HEK293T (cell line): Measurements from ENCODE around the gene TTLL6.

Experiments used
- CTCF ChIA-PET: fragments of 350-600 bp; formaldehyde crosslinking; extraction: SDS; loops from one replicate; lab custom pipeline; 2021; ENCODE audit warnings: antibody characterized with exemption, inconsistent platforms; lab: Yijun Ruan, JAX
- POLR2A ChIA-PET: fragments of 350-600 bp; formaldehyde crosslinking; extraction: SDS; loops from one replicate; lab custom pipeline; 2020; ENCODE audit warnings: antibody characterized with exemption, inconsistent platforms; lab: Yijun Ruan, JAX
- DNase-seq: peaks from one replicate; pipeline ENCODE4 v3.0.0; 2012; ENCODE audit warnings: mixed read lengths; ENCODE audit errors: extremely low spot score
- ARNT ChIP-seq: fragments of 450-650 bp; IDR thresholded peaks from 2 replicates; pipeline ENCODE4 v1.6.1; 2017; ENCODE audit warnings: mild to moderate bottlenecking
- BHLHE40 ChIP-seq: fragments of 450-650 bp; IDR thresholded peaks from 2 replicates; pipeline ENCODE4 v1.6.1; 2016; ENCODE audit warnings: mild to moderate bottlenecking, moderate library complexity, borderline replicate concordance
- CTBP1 ChIP-seq: fragments of 450-650 bp; IDR thresholded peaks from 2 replicates; pipeline ENCODE4 v1.6.1; 2016; ENCODE audit warnings: borderline replicate concordance
- ELF4 ChIP-seq: fragments of 450-650 bp; IDR thresholded peaks from 2 replicates; pipeline ENCODE4 v1.6.1; 2017; ENCODE audit warnings: antibody characterized with exemption
- FOXA1 ChIP-seq: fragments of 450-650 bp; IDR thresholded peaks from 2 replicates; pipeline ENCODE4 v1.6.1; 2016; ENCODE audit warnings: mild to moderate bottlenecking
- FOXK2 ChIP-seq: fragments of 450-650 bp; IDR thresholded peaks from 2 replicates; pipeline ENCODE4 v1.6.1; 2016; ENCODE audit warnings: mild to moderate bottlenecking
- FOXM1 ChIP-seq: fragments of 450-650 bp; IDR thresholded peaks from 2 replicates; pipeline ENCODE4 v1.6.1; 2017; ENCODE audit warnings: mild to moderate bottlenecking, borderline replicate concordance
- HDGF ChIP-seq: fragments of 450-650 bp; IDR thresholded peaks from 2 replicates; pipeline ENCODE4 v1.6.1; 2017; ENCODE audit warnings: antibody characterized with exemption, borderline replicate concordance
- L3MBTL2 ChIP-seq: fragments of 450-650 bp; conservative IDR thresholded peaks from 2 replicates; pipeline ENCODE4 v1.6.1; 2016; ENCODE audit warnings: mild to moderate bottlenecking
- LEF1 ChIP-seq: fragments of 450-650 bp; IDR thresholded peaks from 2 replicates; pipeline ENCODE4 v1.6.1; 2017; ENCODE audit warnings: mild to moderate bottlenecking, borderline replicate concordance
- NFRKB ChIP-seq: fragments of 450-650 bp; IDR thresholded peaks from 2 replicates; pipeline ENCODE4 v1.6.1; 2016; ENCODE audit warnings: mild to moderate bottlenecking, moderate library complexity
- PKNOX1 ChIP-seq: fragments of 450-650 bp; IDR thresholded peaks from 2 replicates; pipeline ENCODE4 v1.6.1; 2016
- SP1 ChIP-seq: fragments of 450-650 bp; IDR thresholded peaks from 2 replicates; pipeline ENCODE4 v1.6.1; 2017
- SUZ12 ChIP-seq: fragments of 450-650 bp; IDR thresholded peaks from 2 replicates; pipeline ENCODE4 v1.6.1; 2016; ENCODE audit warnings: mild to moderate bottlenecking
- TARDBP ChIP-seq: fragments of 450-650 bp; IDR thresholded peaks from 2 replicates; pipeline ENCODE4 v1.6.1; 2016
- ZNF384 ChIP-seq: fragments of 450-650 bp; IDR thresholded peaks from 2 replicates; pipeline ENCODE4 v1.6.1; 2016

Gene TTLL6

GRCh38 chr17:48816438-48816773 is 623 bp downstream of the TTLL6 start:
- ChIA-PET CTCF (interaction anchor here (1.0 to 9.6 kb wide), 3 partner anchors 12 to 92 kb away, joined by 3 to 150 read pairs (median 18); no protein-coding TSS in a partner anchor), POLR2A (interaction anchor here (1.3 to 1.7 kb wide), 2 partner anchors 62 to 76 kb away, joined by 4 to 6 read pairs; partner anchors contain the start of gene ATP5MC1)
- DNase-seq, result no peak
- no peak for TF ChIP-seq FOXK2
- TF ChIP-seq LEF1, result no peak
- TF ChIP-seq ARNT, result no peak
- no peak for TF ChIP-seq SP1
- no peak for TF ChIP-seq BHLHE40
- no peak for TF ChIP-seq NFRKB
- no peak for TF ChIP-seq CTBP1

DNA sequence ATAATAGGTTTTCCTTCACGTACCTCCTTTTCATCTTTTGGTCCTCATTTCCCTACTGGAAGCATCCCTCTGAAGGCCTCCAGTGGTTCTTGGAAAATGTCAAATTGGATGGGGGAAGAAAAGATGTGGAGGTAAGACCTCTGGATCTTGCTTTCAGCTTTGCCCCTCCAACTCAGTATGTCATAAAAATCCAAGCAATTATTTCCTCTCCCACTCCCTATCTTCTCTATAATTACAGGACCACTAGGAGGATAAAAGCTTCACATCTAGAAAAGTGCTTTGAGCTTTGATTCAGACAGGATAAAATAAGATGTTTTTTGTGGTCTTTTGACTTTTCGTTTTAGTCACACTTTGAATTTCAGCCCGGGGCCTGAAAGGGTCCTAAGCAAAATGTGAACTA is 1.7 kb downstream of the TTLL6 start:
- ChIA-PET POLR2A (interaction anchor here (1.3 kb wide), 1 partner anchor 77 kb away, joined by 6 read pairs; the partner anchor contains the start of gene ATP5MC1), CTCF (interaction anchor here (1.0 to 9.6 kb wide), 6 partner anchors 11 to 143 kb away, joined by 3 to 150 read pairs (median 4); no protein-coding TSS in a partner anchor)
- TF ChIP-seq ARNT (no peak), PKNOX1 (no peak), FOXA1 (no peak), L3MBTL2 (no peak), SP1 (no peak), HDGF (no peak)
- no peak for DNase-seq

DNA sequence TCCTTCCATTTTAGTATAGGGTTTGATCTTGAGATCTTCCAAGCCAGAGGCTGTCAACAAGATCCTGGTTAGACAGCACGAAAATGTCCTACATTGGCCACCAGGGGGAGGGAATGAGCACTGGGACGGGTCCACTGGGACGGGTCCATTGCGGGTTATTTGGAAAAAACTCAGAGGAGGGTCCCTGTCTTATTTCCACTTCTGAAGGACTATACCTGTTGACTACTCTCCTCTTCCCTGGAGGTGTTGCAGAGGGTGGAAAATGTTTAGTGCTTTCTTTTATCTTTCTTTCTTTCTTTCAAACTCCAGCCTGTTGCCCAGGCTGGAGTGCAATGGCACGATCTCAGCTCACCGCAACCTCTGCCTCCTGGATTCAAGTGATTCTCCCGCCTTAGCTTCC is 2.5 kb downstream of the TTLL6 start:
- no peak for TF ChIP-seq TARDBP
- no peak for TF ChIP-seq ZNF384
- TF ChIP-seq FOXK2, result no peak
- TF ChIP-seq FOXM1, result no peak
- no peak for TF ChIP-seq SUZ12
- no peak for TF ChIP-seq ELF4
- TF ChIP-seq ARNT, result no peak
- no peak for TF ChIP-seq SP1
- TF ChIP-seq HDGF, result no peak
- no peak for TF ChIP-seq CTBP1
- no peak for TF ChIP-seq BHLHE40
- TF ChIP-seq NFRKB, result no peak
- TF ChIP-seq FOXA1, result no peak
- TF ChIP-seq PKNOX1, result no peak
- TF ChIP-seq L3MBTL2, result no peak
- TF ChIP-seq LEF1, result no peak
- ChIA-PET CTCF (interaction anchor here (0.6 to 9.6 kb wide), 8 partner anchors 10 to 160 kb away, joined by 3 to 150 read pairs (median 6); no protein-coding TSS in a partner anchor), POLR2A (no interaction called here)
- peak; percentile 83 for DNase-seq

DNA sequence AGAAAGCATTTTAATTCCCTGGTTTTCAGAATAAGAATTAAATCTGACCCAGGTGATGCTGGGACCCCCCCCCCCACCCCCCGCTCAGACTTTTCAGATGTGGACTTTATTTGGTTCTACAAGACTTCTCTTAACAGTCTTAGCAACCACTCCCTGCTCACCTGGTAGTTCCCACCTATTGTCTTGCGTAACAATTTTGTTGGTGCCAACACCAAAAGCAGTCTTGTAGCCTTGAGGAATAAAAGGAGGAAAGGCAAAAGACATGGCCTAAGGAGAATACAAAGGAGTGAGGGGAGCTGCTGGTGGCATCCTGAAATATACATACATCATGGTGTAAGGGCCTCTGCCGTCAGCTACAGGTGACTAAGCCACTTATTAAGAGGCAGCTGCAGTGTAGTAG is 5.0 kb downstream of the TTLL6 start:
- POLR2A ChIA-PET, result interaction anchor here (1.3 to 2.1 kb wide), 2 partner anchors 67 to 81 kb away, joined by 3 to 7 read pairs; partner anchors contain the start of gene ATP5MC1
- DNase-seq, result no peak
- TF ChIP-seq SUZ12, result no peak
- no peak for TF ChIP-seq ZNF384
- no peak for TF ChIP-seq LEF1
- TF ChIP-seq L3MBTL2, result no peak
- no peak for TF ChIP-seq NFRKB
- no peak for TF ChIP-seq PKNOX1
- TF ChIP-seq FOXK2, result no peak
- TF ChIP-seq TARDBP, result no peak
- TF ChIP-seq ELF4, result no peak
- TF ChIP-seq FOXM1, result no peak
- no peak for TF ChIP-seq CTBP1
- TF ChIP-seq FOXA1, result no peak
- TF ChIP-seq SP1, result no peak
- no peak for TF ChIP-seq BHLHE40
- TF ChIP-seq ARNT, result no peak
- no peak for TF ChIP-seq HDGF
- CTCF ChIA-PET, result interaction anchor here (0.6 to 9.6 kb wide), 8 partner anchors 10 to 133 kb away, joined by 3 to 150 read pairs (median 4); no protein-coding TSS in a partner anchor

- POLR2A ChIA-PET, result interaction anchor here (0.7 kb wide), 1 partner anchor 80 kb away, joined by 4 read pairs; no protein-coding TSS in a partner anchor
Observed at GRCh38 chr17:48809182-48809581, 7.8 kb downstream of the TTLL6 start.

More at GRCh38 chr17:48809182-48809581, 7.8 kb downstream of the TTLL6 start:
- DNase-seq, result no peak
- CTCF ChIA-PET, result interaction anchor here (1.5 kb wide), 1 partner anchor 70 kb away, joined by 6 read pairs; no protein-coding TSS in a partner anchor
- TF ChIP-seq SUZ12, result no peak
- TF ChIP-seq FOXA1, result no peak
- no peak for TF ChIP-seq HDGF
- no peak for TF ChIP-seq CTBP1
- TF ChIP-seq ELF4, result no peak
- TF ChIP-seq ZNF384, result no peak
- TF ChIP-seq LEF1, result no peak
- TF ChIP-seq SP1, result no peak
- no peak for TF ChIP-seq L3MBTL2
- TF ChIP-seq FOXK2, result no peak
- no peak for TF ChIP-seq ARNT
- no peak for TF ChIP-seq BHLHE40
- no peak for TF ChIP-seq TARDBP
- TF ChIP-seq PKNOX1, result no peak
- no peak for TF ChIP-seq FOXM1
- TF ChIP-seq NFRKB, result no peak
